NOMO-1 treated with dmso at 0.1 percent for 144 hours (cell line): Measurements from ENCODE around the gene RUNX1.

Experiments used
- DNase-seq: peaks from one replicate; lab custom pipeline; 2025; ENCODE audit not compliant: unreplicated experiment; lab: John Stamatoyannopoulos, UW

RUNX1 gene

DNA sequence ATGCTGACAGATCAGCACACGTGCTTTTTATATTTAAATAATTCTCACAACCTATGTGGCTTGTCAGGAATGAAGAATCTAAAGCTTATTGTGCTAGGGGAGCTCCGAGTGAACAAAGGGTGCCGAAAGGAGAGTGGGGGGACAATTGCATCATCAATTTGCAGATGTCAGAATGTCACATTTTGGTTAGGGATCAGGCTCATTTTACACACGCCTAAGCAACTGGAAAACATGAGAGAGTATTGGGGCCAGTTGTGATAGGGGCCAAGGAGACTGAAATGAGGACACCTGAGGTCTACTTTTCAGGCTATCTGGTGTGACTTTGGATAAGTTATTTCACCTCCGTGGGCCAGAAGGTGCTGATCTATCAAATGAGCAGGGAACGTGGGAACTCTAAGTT lies 31.8 kb downstream of the RUNX1 start:
- DNase-seq: no peak

DNA sequence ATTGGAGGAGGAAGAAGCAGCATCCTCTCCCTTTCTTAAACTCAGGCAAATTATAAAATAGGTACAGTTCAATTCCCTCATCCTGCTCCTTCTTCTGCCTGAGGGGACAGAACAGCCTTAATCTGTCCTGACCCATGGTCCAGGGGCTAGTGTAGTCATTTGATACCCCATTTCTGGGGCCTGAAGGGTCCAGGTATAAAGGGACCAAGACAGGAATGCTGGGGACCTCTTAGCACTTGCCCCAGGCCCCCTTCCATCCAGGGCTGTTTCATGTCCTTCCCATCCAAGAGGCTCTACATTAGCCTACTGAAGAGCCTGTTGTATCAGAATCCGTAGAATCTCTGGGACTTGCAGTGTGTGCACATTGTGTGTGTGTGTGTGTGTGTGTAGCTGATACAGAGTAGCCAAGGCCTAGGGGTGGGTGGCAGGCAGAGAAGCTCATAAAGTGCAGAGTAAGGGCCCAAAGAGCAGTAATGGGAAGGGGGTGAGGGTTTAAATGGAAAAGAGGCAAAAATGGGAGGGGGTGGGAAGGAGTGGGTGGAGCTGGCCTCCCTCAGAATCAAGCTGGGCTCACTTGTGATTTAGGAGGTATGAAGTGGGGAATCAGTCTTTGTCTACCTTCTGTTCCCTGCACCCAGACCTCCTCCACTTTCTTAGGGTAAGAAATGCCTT lies 32.4 kb downstream of the RUNX1 start:
- DNase-seq: no peak

DNA sequence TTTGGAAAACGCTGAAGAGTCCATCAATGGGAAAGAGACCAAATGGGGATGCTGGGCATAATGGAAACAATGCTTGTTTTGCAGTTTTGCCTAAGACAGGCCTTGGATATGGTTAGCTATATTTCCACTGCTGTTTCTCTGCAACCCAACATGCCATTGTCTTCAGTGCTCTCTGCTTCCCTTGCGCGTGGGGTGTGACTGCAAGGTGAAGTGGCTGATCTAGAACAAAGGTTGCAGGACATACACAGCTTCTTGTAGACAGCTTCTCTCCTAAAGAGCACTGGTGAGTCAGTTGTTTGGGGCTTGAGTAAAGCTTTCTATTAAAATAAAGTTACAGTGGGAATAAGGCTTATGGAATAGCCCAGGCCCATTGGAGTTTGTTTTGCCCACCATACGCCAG lies 33.0 kb downstream of the RUNX1 start:
- DNase-seq: no peak

DNA sequence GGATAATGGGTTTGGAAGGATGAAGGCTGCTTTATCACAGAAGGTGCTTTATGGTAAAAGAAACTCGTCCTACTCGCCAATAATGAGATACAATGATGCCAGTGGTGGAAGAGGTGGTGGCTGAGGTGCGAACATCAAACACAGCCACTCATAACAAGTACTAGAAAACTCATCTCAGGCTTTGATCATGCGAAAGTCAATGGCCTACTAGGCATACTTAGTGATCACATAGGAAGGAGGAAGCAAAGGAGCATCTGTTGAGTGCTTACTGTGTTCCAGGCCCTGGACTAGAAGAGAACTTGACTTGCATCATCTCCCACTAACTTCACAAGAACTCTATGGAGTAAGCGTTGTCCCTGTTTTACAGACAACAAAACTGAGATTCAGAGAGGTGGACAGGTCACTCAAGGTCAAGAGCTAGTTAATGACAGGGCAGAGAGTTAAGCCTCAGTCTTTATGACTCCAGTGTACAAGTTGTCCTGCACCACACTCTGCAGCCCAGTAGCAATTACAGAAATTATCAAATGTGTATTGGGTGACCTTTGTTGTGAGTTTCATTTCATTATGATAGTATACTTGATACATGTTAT lies 33.6 kb downstream of the RUNX1 start:
- DNase-seq: no peak

DNA sequence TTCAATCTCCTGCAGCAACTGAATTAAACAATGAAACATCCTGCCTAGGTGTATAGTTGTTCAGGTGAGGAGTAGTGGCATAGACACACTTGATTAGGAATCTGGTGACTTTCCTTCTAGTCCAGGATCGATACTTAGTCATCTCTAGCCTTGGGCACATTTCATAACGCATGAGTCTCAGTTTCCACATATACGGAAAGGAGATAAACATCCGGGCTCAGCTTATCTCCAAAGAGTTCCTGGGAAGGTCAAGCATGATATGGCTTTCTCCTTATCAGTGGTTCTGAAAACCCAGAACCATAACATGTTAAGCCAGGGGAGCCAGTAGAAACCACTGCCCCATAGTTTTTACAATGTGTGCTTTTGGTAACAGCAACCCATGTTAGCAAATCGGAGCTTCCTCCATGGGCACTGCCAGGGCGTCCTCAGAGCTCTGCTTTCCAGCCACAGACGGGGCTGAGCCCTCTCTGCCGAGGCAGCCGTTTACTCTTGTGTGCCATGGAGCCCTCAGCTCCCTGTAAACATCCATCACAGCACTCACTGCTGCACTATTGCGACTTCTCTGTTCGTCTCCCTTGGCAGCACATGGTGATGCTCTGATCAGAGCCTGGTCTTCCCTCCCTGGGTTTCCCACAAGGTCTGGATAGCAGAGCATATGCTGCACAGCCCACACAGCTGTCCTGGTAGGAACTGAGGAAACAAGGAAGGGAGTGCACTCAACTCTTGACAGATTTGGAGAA lies 34.6 kb downstream of the RUNX1 start:
- DNase-seq: no peak

DNA sequence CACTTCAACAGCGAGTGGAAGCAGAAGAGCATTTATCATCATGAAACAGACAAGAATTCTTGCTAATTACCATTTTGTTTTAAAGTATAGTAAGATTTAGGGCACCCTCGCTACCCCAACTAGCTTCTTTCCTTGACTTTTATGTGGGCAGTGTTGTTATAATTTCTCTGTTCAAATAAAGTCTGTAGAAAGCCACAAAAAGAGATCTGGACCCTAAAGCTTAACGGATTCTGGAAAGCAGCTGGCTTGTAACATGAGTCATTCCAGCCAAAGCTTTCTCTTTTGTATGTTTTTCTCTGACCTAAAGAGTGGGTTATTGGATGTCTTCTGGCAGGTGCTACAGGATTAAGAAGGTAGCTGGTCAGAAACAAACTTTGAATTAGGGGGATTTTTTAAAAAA lies 37.4 kb downstream of the RUNX1 start:
- DNase-seq: no peak

DNA sequence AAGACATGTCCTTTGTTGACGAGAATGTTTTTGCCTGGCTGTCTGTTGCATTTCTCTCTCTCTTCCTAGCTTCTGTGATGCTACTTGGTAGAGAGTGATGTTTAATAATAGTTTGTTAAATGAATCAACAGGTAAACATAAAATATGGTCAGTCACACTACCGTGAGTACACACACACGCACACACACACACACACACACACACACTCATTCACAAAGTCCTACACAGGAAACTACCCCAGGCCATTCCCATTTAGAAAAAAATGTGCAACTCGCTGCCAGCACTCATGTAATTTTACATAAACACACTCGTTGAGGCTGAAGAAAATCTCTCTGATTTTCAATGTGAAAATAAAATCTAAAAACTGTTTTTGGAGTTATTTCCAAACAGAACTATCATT lies 38.7 kb downstream of the RUNX1 start:
- no peak for DNase-seq

DNA sequence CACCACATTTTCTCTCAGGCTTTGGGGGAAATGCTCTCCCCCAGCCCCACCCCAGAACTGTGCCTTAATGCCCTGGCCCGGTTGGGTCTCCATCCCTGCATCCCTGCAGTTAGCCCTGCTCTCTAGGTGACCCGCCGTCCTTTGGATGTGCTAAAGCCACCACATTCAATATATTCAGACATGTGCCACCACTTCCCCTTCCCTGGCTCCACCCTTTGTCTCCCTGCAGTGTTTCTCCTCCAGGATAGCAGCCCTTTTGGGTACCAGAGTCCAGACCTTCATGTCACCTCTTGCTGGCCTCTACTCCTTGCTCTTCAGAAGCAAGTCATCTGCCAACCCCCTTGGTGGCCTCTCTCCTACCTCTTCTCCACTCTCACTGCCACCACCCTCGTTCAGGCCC lies 41.8 kb downstream of the RUNX1 start:
- DNase-seq: no peak

DNA sequence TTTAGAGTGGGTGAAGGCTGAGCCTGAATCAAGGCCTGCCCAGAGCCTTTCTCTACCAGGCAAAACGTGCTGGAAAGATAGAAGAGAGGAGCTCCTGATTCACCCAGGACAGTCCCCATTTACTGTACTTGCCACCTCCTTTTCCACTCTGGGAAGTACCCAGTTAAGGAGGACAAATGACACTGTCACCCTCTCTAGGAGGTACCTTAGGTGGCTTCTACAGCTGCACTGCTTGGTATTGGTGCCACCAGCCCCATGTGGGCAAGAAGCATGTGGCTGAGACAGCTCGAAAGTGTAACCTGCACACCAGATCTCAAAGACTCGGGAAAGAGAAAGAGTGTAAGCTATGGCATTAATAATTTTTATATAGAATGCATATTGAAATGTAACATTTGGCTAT lies 42.3 kb downstream of the RUNX1 start:
- DNase-seq: no peak

DNA sequence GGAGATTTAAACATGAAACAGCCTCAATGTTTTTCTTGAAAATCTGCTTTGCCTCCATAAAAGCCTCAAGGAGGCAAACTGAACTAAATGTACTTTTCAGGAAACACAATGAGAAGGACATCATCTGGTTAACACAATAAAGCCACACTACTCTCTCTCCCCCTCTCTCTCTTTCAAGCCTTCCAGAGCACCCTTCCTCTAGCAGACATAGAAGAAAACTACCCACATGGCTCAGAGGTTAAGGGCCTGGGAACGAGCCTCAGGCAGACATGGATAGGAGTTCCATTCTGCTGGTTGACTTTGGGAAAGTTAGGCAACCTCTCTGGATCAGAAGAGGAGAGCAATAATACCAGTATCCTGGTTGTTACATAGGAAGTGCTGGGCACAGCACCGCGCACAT lies 42.9 kb downstream of the RUNX1 start:
- DNase-seq: no peak

DNA sequence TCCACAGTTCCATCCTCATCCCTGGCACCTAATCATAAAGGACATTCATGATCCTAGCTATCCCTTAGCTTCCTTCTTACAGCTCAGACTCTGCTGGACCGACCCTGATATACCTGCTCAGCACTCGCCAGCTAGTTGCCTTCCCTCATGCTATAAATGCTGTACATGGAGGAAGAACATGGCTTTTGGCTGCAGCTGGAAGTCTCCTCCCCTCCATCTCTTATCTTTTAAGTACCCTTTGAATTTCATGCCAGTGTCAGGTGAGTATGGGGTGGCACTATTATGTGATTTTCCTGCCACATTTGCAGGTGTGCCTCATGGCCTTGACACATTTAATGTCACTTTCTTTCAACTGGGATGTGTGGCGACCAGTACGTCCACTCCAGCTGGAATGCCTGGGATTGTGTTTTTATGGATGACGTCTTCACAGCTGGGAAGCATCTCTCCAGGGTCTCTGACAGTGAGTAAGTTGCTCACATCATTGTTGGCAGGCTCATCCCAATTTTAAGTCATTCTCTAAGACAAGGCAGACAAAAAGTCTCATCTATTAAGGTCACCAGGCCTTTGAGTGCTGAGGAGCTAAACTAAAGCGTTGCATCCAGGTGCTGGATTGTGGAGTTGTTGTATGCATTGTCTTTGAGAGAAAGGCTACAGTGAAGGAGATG lies 43.4 kb downstream of the RUNX1 start:
- DNase-seq: no peak

DNA sequence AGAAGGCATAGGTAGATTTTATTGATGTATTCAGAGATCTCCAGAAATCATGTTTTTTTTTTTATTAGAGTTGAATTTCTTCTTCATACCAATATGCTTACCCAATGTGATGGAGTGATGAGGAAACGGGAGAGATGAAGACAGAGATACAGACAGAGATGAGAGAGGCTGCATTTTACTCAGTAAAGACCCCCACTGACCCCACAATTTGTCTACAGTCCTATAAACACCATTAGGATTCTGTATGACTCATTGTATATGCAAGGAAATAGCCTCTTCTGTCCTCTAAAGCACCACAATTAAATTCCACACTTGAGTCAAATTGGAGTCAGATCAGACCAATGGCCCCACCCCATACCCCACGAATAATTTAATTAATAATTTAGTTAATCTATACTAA lies 44.0 kb downstream of the RUNX1 start:
- DNase-seq: no peak

DNA sequence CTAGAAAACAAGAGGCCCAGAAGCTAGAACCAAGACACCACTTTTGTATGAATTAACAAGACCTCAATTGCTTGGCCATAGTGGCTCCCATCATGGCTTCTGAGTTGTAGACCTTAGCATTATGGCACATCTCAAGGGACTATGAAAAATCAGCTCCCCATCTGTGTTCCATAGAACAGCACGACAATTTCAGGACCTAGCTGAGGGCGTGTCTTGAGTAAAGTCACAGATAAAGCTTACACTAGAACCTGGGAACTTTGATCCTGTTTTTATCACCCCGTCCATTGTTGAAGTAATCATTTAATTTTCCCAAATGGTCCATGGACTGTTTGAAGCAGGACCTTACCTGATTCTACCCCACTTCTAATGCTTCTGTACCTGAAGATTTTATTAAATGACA lies 44.8 kb downstream of the RUNX1 start:
- DNase-seq: no peak

DNA sequence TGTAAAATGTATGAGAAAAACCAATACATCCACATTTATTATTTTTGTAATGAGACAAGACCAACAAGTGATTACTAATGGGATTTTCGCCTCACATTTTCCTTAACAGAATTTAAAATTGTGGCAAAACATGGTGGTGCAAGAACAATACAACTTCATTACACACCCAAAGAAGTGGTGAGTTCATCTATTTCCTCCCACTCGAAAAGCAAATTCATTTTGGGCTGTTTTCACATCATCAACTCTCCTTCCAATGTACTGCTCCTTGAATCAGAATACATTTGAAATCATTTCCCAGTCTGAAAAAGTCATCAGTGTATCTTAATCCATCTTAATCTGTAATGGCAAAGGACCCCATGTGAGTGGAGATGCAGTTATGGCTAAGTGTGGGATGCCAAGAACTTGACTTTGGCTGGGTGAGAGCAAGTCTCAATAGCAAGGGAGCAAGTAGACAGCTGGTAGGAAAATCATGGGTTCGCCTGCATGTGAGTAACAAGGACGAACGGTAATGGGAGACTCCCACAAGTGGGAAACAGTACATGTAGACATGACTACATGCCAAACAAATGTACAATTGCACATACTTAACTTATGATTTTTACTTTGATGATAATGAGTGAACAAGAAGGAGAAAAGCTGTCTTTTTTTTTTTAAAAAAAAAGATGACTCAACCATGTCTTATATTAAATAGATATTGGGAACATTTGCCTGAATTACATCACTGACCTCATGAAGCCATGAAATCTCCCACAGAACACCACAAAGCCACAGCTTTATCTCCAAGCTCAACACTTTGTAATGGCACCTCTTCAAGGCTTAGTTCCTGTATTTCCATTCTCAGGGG lies 46.0 kb downstream of the RUNX1 start:
- DNase-seq: no peak

DNA sequence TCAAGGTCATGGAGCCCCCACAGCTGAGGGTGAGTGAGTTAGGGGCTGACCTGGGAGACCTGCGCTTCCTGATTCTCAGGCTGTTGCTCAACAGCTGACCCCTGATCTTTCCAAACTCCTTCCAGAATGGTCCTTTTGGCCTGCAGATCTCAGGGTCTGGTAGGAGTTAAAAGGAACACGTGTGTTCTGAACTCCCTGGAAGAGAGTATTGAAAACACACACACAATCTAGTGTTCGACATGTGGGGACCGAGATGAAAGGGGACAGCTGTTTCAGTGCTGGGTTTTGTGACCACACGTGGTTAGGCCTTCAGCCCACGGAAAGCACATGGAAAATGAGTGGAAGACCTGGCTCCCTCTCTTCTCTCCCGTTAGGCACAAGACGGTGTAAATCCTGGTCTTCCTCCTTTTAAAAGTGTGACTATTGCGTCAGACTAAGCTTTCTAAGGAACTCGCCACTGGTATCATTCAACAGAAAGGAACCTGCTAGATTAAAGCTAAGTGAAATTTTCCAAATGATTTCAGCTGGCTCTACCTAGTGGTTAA lies 49.6 kb downstream of the RUNX1 start:
- DNase-seq: no peak

DNA sequence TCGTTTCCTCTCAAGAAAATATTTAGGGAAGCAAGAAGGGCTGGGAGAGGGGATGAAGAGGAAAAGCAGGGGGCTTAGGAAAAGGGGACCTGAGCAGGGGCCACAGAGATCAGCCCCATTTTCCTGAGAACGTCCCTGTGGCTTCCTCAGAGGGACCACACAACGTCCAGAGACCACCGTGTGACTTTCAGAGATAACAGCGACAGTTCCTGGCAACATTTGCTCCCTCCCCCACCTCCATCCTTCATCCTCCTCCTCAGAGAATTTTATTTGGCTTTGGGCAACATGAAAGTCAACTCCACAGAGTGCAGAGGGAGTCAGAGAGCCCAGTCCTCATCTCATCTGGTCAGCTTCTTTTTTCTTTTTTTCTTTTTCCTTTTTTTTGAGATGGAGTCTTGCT lies 50.9 kb downstream of the RUNX1 start:
- DNase-seq: no peak

DNA sequence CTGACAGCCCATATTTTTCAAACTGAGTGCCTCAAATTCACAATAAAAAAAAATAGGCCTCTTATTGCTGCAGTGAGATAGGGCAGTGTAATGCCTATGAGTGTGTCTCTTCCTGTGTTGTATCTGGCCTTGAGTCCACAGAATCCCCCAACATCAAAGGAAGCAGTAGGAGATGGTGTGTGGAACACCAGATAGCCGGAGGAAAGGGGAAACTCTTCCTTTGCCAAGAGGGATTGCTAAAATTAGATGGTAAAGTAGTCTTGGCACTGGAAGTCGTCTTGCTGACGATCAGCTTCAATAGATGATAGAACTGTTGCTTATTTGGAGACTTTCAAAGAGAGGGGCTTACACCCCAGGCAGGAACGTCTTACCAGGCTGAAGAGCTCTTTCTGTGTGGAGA lies 51.8 kb downstream of the RUNX1 start:
- no peak for DNase-seq

DNA sequence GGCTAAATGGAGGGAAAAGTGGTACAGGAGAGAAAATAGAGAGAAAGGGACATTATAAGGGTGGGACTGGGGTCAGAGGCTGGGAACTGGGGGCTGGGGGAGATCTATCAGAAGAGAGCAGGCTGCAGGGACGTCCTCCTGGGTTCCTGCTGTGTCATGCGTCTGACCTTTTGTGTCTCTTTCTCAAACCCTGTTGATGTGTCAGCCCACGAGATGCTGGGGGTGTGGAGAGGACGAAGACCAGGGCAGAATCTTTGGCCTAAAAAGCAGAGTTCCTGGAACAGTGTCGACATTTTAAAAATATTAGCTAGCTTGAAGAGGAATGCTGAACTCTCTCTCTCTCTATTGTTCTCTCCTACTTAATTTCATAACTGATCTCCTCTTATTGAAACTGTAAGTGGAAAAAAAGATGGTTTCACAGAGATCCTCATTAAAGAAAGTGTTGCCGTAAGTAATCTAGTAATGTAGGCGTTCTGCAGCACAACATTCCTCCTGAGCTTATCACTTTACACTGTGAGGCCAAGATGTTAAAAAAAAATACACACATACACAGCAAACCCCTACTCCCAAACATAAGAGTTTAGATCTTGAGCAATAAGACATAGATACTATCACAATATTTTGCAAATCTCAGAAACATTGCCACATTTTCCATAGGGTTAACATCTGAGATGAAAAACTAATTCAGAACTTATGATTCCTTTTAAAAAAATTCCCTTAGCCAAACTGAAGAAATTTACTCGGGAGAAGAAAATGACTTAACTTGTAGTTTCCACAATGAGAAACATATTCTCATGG lies 52.6 kb downstream of the RUNX1 start:
- DNase-seq: no peak

DNA sequence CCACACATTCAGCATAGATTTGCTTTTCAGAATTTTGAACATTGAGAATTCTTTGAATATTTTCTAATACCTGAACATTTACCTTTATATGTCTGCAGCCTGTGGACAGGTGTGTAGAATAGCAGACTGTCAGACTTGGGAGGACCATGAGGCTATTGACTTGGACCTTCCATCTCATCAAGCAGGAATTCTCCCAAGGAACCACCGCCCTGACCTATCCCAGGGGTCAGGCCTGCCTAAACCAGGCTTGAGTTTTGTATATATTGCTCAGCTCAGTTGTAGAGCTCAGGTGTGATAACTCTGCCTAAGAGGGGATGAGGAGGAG lies 53.2 kb downstream of the RUNX1 start:
- DNase-seq: no peak
